BE2C (cell line): Measurements from ENCODE around the gene ATP1A1.

Experiments used
- DNase-seq: peaks from one replicate; pipeline ENCODE4 v3.0.0-alpha.2; 2020
- H3K27me3 ChIP-seq: fragments of 250-450 bp; sonication (Bioruptor Pico); 2 replicates; pipeline ENCODE4 v1.5.1; 2020; ENCODE audit warnings: mild to moderate bottlenecking
- H3K36me3 ChIP-seq: fragments of 250-450 bp; sonication (Bioruptor Pico); 2 replicates; pipeline ENCODE4 v1.5.1; 2020; ENCODE audit warnings: mild to moderate bottlenecking
- H3K4me1 ChIP-seq: fragments of 250-450 bp; sonication (Bioruptor Pico); 2 replicates; pipeline ENCODE4 v1.5.1; 2020
- H3K4me3 ChIP-seq: 2 replicates; pipeline ENCODE4 v1.5.1; 2011; ENCODE audit warnings: low read depth, low read length
- H3K9me3 ChIP-seq: fragments of 250-450 bp; sonication (Bioruptor Pico); 2 replicates; pipeline ENCODE4 v1.5.1; 2020
- TF ChIP-seq, protein P1 (sequence below): IDR thresholded peaks from 2 replicates; pipeline ENCODE4 v1.5.1; 2012; ENCODE audit warnings: mild to moderate bottlenecking, low read depth, low read length

Gene ATP1A1

GRCh38 chr1:116434849-116435248 lies 61.8 kb downstream of the ATP1A1 start:
- TF ChIP-seq, protein P1, sequence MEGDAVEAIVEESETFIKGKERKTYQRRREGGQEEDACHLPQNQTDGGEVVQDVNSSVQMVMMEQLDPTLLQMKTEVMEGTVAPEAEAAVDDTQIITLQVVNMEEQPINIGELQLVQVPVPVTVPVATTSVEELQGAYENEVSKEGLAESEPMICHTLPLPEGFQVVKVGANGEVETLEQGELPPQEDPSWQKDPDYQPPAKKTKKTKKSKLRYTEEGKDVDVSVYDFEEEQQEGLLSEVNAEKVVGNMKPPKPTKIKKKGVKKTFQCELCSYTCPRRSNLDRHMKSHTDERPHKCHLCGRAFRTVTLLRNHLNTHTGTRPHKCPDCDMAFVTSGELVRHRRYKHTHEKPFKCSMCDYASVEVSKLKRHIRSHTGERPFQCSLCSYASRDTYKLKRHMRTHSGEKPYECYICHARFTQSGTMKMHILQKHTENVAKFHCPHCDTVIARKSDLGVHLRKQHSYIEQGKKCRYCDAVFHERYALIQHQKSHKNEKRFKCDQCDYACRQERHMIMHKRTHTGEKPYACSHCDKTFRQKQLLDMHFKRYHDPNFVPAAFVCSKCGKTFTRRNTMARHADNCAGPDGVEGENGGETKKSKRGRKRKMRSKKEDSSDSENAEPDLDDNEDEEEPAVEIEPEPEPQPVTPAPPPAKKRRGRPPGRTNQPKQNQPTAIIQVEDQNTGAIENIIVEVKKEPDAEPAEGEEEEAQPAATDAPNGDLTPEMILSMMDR = no peak
- no peaks in the 10 kb centered on the region for H3K36me3 ChIP-seq
- peaks cover 17% of the 10 kb centered on the region for H3K4me1 ChIP-seq
- no peak for DNase-seq
- H3K4me3 ChIP-seq = no peak overlapping the region
- H3K27me3 ChIP-seq = no peaks in the 10 kb centered on the region
- H3K9me3 ChIP-seq = no peaks in the 10 kb centered on the region

DNA sequence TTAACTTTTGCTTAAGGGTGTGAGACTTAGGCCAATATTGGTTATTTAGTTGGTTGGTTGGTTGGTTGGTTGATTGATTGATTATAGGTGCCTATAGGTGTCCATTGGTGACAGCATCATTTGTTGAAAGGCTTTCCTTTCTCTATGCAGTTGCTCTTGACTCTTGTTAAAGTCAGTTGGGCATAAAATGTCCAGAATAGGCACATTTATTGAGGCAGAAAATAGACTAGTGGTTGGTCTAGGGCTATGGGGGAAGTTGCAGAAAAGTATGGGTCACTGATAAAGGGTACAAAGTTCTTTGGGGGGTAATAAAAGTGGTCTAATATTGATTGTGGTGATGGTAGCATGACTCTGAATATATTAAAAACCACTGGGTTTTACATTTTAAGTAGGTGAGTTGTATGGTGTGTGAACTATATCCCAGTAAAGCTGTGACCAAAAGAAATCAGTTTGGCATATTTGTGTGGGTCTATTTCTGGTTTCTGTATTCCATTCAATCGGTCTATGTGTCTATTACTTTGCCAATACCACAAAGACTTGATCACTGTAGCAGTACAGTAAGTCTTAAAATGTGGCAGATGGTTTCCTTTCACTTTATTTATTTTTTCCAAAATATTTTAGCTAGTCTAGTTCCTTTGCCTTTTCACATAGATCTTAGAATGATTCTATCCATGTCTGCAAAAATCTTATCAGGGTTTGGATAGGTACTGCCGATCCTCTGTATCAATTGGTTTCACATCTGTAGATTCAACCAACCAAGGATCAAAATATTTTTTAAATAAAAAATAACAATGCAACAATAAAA lies 63.0 kb downstream of the ATP1A1 start:
- Histone ChIP-seq H3K4me1 (peaks cover 17% of the 10 kb centered on the region), H3K9me3 (no peaks in the 10 kb centered on the region), H3K4me3 (no peak overlapping the region), H3K36me3 (no peaks in the 10 kb centered on the region), H3K27me3 (no peaks in the 10 kb centered on the region)
- TF ChIP-seq, protein P1 = no peak
- no peak for DNase-seq

- Histone ChIP-seq H3K9me3 (no peaks in the 10 kb centered on the region), H3K4me1 (peaks cover 17% of the 10 kb centered on the region), H3K27me3 (no peaks in the 10 kb centered on the region), H3K4me3 (no peak overlapping the region), H3K36me3 (no peaks in the 10 kb centered on the region)
- TF ChIP-seq, protein P1 = no peak
- DNase-seq = no peak
These were observed 63.5 kb downstream of the ATP1A1 start for GRCh38 chr1:116436611-116436970.

GRCh38 chr1:116439701-116440100 lies 66.7 kb downstream of the ATP1A1 start:
- no peaks in the 10 kb centered on the region for H3K27me3 ChIP-seq
- no peaks in the 10 kb centered on the region for H3K4me1 ChIP-seq
- no peaks in the 10 kb centered on the region for H3K9me3 ChIP-seq
- no peak overlapping the region for H3K4me3 ChIP-seq
- no peak for DNase-seq
- H3K36me3 ChIP-seq = no peaks in the 10 kb centered on the region
- TF ChIP-seq, protein P1 = no peak

DNA sequence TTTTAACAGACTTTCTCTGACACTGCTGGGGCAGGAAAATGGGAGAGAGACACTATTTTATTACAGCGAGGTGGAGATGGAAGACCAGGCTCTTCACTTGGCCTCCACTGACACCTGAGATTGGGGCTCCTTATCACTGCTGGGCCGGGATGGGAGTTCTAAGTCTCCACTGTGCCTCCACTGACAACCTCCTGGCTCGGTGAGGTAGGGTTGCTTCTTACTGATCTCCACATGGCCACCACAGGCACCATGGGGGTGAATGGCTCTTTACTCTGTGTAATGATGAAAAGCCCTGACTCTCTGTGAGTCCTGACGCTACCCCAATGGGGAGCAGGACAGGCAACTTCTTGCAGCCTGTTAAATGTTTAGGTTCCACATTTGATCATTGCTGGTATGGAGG lies 67.7 kb downstream of the ATP1A1 start:
- Histone ChIP-seq H3K4me3 (no peak overlapping the region), H3K4me1 (no peaks in the 10 kb centered on the region), H3K36me3 (no peaks in the 10 kb centered on the region), H3K27me3 (no peaks in the 10 kb centered on the region), H3K9me3 (no peaks in the 10 kb centered on the region)
- no peak for DNase-seq
- TF ChIP-seq, protein P1 = no peak

GRCh38 chr1:116445534-116445933 lies 72.5 kb downstream of the ATP1A1 start:
- TF ChIP-seq, protein P1 = no peak
- no peak for DNase-seq
- no peak overlapping the region for H3K4me3 ChIP-seq
- H3K36me3 ChIP-seq = no peaks in the 10 kb centered on the region
- H3K9me3 ChIP-seq = no peaks in the 10 kb centered on the region
- H3K27me3 ChIP-seq = no peaks in the 10 kb centered on the region
- H3K4me1 ChIP-seq = no peaks in the 10 kb centered on the region
